H9 (cell line): ENCODE measurements around the gene ACOT11. TPM values are rescaled to one million over a fixed set of nuclear protein-coding genes. Genes with fewer than 3 reads are reported as not detected.
A peak's percentile ranks its signal among the peaks of the same experiment; 100 is the strongest.

Experiments
- DNase-seq: peaks from one replicate; pipeline ENCODE4 v3.0.0-alpha.2; 2017
- H2AFZ ChIP-seq: one replicate; pipeline ENCODE4 v1.6.1; 2013; ENCODE audit warnings: mild to moderate bottlenecking, low read length, control low read depth, moderate library complexity
- H2AK5ac ChIP-seq: 2 replicates; pipeline ENCODE4 v1.6.1; 2013; ENCODE audit warnings: low read length, control low read depth, mixed read lengths; ENCODE audit not compliant: insufficient read length
- H2BK120ac ChIP-seq: one replicate; pipeline ENCODE4 v1.6.1; 2013; ENCODE audit warnings: low read depth, mild to moderate bottlenecking, low read length, control low read depth, inconsistent platforms; ENCODE audit not compliant: poor library complexity, severe bottlenecking
- H2BK12ac ChIP-seq: 2 replicates; pipeline ENCODE4 v1.6.1; 2013; ENCODE audit warnings: low read length, control low read depth, mixed read lengths, low read depth; ENCODE audit not compliant: insufficient read length
- H2BK15ac ChIP-seq: 2 replicates; pipeline ENCODE4 v1.6.1; 2013; ENCODE audit warnings: low read depth, low read length, control low read depth
- H2BK20ac ChIP-seq: one replicate; pipeline ENCODE4 v1.6.1; 2013; ENCODE audit warnings: low read depth, mild to moderate bottlenecking, low read length, control low read depth, inconsistent platforms; ENCODE audit not compliant: poor library complexity, severe bottlenecking
- H2BK5ac ChIP-seq: 2 replicates; pipeline ENCODE4 v1.6.1; 2013; ENCODE audit warnings: low read length, control low read depth, mixed read lengths; ENCODE audit not compliant: insufficient read length
- H3K14ac ChIP-seq: 2 replicates; pipeline ENCODE4 v1.6.1; 2013; ENCODE audit warnings: low read length, control low read depth; ENCODE audit not compliant: insufficient read depth
- H3K18ac ChIP-seq: 2 replicates; pipeline ENCODE4 v1.6.1; 2013; ENCODE audit warnings: low read depth, mild to moderate bottlenecking, mixed read lengths, low read length, control low read depth; ENCODE audit not compliant: insufficient read length
- H3K23ac ChIP-seq: 2 replicates; pipeline ENCODE4 v1.6.1; 2013; ENCODE audit warnings: low read length, control low read depth, mixed read lengths, low read depth; ENCODE audit not compliant: insufficient read length
- H3K23me2 ChIP-seq: 2 replicates; pipeline ENCODE4 v1.6.1; 2013; ENCODE audit warnings: low read depth, mild to moderate bottlenecking, mixed read lengths, low read length, control low read depth; ENCODE audit not compliant: insufficient read length, poor library complexity, severe bottlenecking
- H3K27ac ChIP-seq: 2 replicates; pipeline ENCODE4 v1.5.1; 2013; ENCODE audit warnings: low read length, control low read depth, mixed read lengths, low read depth; ENCODE audit not compliant: insufficient read length
- H3K27me3 ChIP-seq: 2 replicates; pipeline ENCODE4 v1.6.1; 2013; ENCODE audit warnings: low read length, control low read depth, inconsistent platforms; ENCODE audit not compliant: insufficient read depth
- H3K4ac ChIP-seq: 2 replicates; pipeline ENCODE4 v1.6.1; 2013; ENCODE audit warnings: low read depth, mild to moderate bottlenecking, control low read depth, inconsistent platforms, low read length, moderate library complexity
- H3K4me1 ChIP-seq: 2 replicates; pipeline ENCODE4 v1.6.1; 2013; ENCODE audit warnings: low read length, control low read depth, inconsistent platforms; ENCODE audit not compliant: insufficient read depth
- H3K4me2 ChIP-seq: 2 replicates; pipeline ENCODE4 v1.6.1; 2013; ENCODE audit warnings: low read length, control low read depth, mixed read lengths; ENCODE audit not compliant: insufficient read length, insufficient read depth
- H3K56ac ChIP-seq: 2 replicates; pipeline ENCODE4 v1.6.1; 2013; ENCODE audit warnings: low read depth, mild to moderate bottlenecking, mixed read lengths, low read length, control low read depth; ENCODE audit not compliant: insufficient read length
- H3K79me1 ChIP-seq: 2 replicates; pipeline ENCODE4 v1.6.1; 2013; ENCODE audit warnings: low read depth, mild to moderate bottlenecking, moderate library complexity, low read length, control low read depth, inconsistent platforms; ENCODE audit not compliant: insufficient read depth, poor library complexity, severe bottlenecking
- H3K79me2 ChIP-seq: 2 replicates; pipeline ENCODE4 v1.6.1; 2013; ENCODE audit warnings: low read length, control low read depth, inconsistent platforms; ENCODE audit not compliant: insufficient read depth
- H3K9ac ChIP-seq: 2 replicates; pipeline ENCODE4 v1.6.1; 2013; ENCODE audit warnings: low read length, control low read depth, mixed read lengths; ENCODE audit not compliant: insufficient read length; ENCODE audit errors: extremely low read depth
- H3K9me3 ChIP-seq: one replicate; pipeline ENCODE4 v1.6.1; 2013; ENCODE audit warnings: low read depth, low read length, inconsistent platforms; ENCODE audit not compliant: control insufficient read depth
- H3T11ph ChIP-seq: one replicate; pipeline ENCODE4 v1.6.1; 2013; ENCODE audit warnings: mild to moderate bottlenecking, low read length, control low read depth, inconsistent platforms
- H4K20me1 ChIP-seq: one replicate; pipeline ENCODE4 v1.6.1; 2013; ENCODE audit not compliant: control insufficient read depth, insufficient read length, insufficient read depth
- H4K5ac ChIP-seq: 2 replicates; pipeline ENCODE4 v1.6.1; 2013; ENCODE audit warnings: low read depth, mild to moderate bottlenecking, mixed read lengths, low read length, control low read depth; ENCODE audit not compliant: insufficient read length
- H4K8ac ChIP-seq: replicated peaks from 2 replicates; pipeline ENCODE4 v1.6.1; 2013; ENCODE audit warnings: low read length, control low read depth, mixed read lengths, low read depth; ENCODE audit not compliant: insufficient read length
- H4K91ac ChIP-seq: 2 replicates; pipeline ENCODE4 v1.6.1; 2013; ENCODE audit warnings: low read depth, mild to moderate bottlenecking, moderate library complexity, mixed read lengths, low read length, control low read depth; ENCODE audit not compliant: insufficient read length
- H3K27ac Mint-ChIP-seq, 3 experiments: 2 replicates in 2 of 3; 3 replicates in 1 of 3; pipeline ENCODE4 v1.8.0; 2020 to 2021; ENCODE audit warnings: mixed read lengths in 3 of 3, mild to moderate bottlenecking in 1 of 3, moderate library complexity in 1 of 3
- H3K27me3 Mint-ChIP-seq: 2 replicates; pipeline ENCODE4 v1.8.0; 2021; ENCODE audit warnings: low read depth, mild to moderate bottlenecking, moderate library complexity, mixed read lengths
- H3K36me3 Mint-ChIP-seq, 3 experiments: 2 replicates in 2 of 3; 3 replicates in 1 of 3; pipeline ENCODE4 v1.8.0; 2020 to 2021; ENCODE audit warnings: low read depth in 3 of 3, mixed read lengths in 3 of 3; ENCODE audit not compliant: insufficient read depth in 1 of 3
- H3K4me1 Mint-ChIP-seq, 2 experiments: 2 replicates each; pipeline ENCODE4 v1.8.0; 2020; ENCODE audit warnings: mixed read lengths in 2 of 2
- H3K4me3 Mint-ChIP-seq, 2 experiments: 2 replicates in 1 of 2; 3 replicates in 1 of 2; pipeline ENCODE4 v1.8.0; 2020 to 2021; ENCODE audit warnings: mild to moderate bottlenecking in 2 of 2, mixed read lengths in 2 of 2, moderate library complexity in 1 of 2
- H3K9me3 Mint-ChIP-seq, 2 experiments: 2 replicates in 1 of 2; 3 replicates in 1 of 2; pipeline ENCODE4 v1.8.0; 2020; ENCODE audit warnings: mild to moderate bottlenecking in 2 of 2, mixed read lengths in 2 of 2, moderate library complexity in 1 of 2
- WGBS: extraction: QIAGEN DNeasy Blood & Tissue Kit; methylation state at CpG from one replicate; pipeline ENCODE4 v1.1.7; 2013; ENCODE audit warnings: missing lambda C conversion rate, low lambda C conversion rate, mixed read lengths; ENCODE audit not compliant: insufficient read length; ENCODE audit errors: extremely low coverage; 5-methylcytosine and 5-hydroxymethylcytosine counted together
- total RNA-seq: library from RNA; stranded (reverse); gene quantifications from 2 replicates; pipeline ENCODE4 v1.2.1, GENCODE V29; 2021
- TF ChIP-seq, protein P1 (sequence below): fragments of 200-600 bp; sonication (generic); conservative IDR thresholded peaks from 3 replicates; pipeline ENCODE4 v1.8.0; 2021; ENCODE audit warnings: antibody characterized with exemption, mild to moderate bottlenecking

The ACOT11 gene
- total RNA-seq, 1 experiment from 2014 or later: 4.0 TPM

DNA sequence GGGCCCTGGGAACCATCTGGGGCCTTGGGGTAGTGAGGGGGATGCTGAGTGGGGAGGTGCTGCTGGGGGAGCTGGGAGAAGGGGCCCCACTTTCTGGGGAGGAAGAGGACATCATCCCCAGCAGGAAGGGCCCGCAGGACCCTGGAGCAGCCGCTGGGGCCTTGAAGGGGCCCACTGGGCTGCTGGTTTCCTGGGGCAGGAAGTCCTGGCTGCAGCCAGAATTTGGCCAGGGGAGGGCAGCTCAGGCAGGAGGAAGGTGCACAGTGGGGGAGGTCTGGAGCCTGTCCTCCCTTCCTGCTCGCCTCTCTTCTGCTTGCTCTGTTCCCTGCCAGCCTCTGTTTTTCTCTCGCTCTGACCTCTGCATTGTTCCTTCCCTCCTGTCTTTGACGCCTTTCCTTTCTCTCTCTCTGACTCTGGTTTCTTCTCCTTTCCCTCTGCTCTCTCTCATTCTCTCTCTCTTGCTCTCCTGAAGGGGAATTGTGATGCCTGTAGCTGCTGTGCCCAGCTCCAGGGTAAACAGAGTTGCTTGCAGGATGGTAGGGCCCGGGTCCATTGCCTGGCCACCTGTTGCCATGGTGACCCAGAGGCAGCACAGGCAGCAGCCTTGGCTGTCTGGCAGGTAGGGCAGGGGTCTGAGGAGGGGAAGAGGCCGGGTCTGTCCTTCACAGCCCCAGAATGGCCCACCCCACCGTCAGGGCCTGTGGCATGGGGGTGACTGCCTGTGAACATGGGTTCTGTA is 23.9 kb downstream of the ACOT11 start:
- Mint-ChIP-seq H3K27ac (peak overlapping the region; percentile 72 to 83 (median 82); a peak in 6 of 7 replicates), H3K36me3 (no peaks in the 10 kb centered on the region), H3K4me3 (peak overlapping the region in 1 of 2 experiments; percentile 57; a peak in 2 of 5 replicates), H3K27me3 (no peaks in the 10 kb centered on the region), H3K9me3 (no peaks in the 10 kb centered on the region), H3K4me1 (peaks cover 48 to 61% of the 10 kb centered on the region in 2 experiments)
- Histone ChIP-seq H3K9me3 (no peaks in the 10 kb centered on the region), H4K20me1 (no peaks in the 10 kb centered on the region), H2BK15ac (no peak overlapping the region), H4K8ac (no peak overlapping the region), H3K27me3 (no peaks in the 10 kb centered on the region), H3K4me2 (no peak overlapping the region), H2BK120ac (no peak overlapping the region), H2BK5ac (no peak overlapping the region), H2BK20ac (no peak overlapping the region), H2BK12ac (no peak overlapping the region), H3K79me1 (no peaks in the 10 kb centered on the region), H3K9ac (no peak overlapping the region), H3K27ac (no peak overlapping the region), H3K79me2 (no peaks in the 10 kb centered on the region), H2AFZ (no peak overlapping the region), H3K4me1 (peaks cover 18% of the 10 kb centered on the region; the same call in 1 of the 2 replicates), H3K14ac (no peak overlapping the region), H3T11ph (no peak overlapping the region), H3K56ac (no peak overlapping the region), H3K23ac (no peak overlapping the region), H2AK5ac (no peak overlapping the region), H3K23me2 (no peaks in the 10 kb centered on the region), H4K5ac (no peak overlapping the region), H3K18ac (no peak overlapping the region), H4K91ac (no peak overlapping the region), H3K4ac (no peak overlapping the region)
- WGBS: no CpG with 5 or more reads among the region's 8 CpGs
- TF ChIP-seq, protein P1, sequence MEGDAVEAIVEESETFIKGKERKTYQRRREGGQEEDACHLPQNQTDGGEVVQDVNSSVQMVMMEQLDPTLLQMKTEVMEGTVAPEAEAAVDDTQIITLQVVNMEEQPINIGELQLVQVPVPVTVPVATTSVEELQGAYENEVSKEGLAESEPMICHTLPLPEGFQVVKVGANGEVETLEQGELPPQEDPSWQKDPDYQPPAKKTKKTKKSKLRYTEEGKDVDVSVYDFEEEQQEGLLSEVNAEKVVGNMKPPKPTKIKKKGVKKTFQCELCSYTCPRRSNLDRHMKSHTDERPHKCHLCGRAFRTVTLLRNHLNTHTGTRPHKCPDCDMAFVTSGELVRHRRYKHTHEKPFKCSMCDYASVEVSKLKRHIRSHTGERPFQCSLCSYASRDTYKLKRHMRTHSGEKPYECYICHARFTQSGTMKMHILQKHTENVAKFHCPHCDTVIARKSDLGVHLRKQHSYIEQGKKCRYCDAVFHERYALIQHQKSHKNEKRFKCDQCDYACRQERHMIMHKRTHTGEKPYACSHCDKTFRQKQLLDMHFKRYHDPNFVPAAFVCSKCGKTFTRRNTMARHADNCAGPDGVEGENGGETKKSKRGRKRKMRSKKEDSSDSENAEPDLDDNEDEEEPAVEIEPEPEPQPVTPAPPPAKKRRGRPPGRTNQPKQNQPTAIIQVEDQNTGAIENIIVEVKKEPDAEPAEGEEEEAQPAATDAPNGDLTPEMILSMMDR: no peak; the same call in 1 of the 3 replicates
- DNase-seq: peak; percentile 80
